Measurements from ENCODE around the gene RPL6.

- TF ChIP-seq CTCF (IDR thresholded peaks at IDR 0.05) (no peak), POLR2AphosphoS5 (IDR thresholded peaks at IDR 0.05; ENCODE audit: low read depth, low read length) (no peak), SIN3A (IDR thresholded peaks at IDR 0.05; ENCODE audit: borderline replicate concordance, insufficient read depth, low read depth, low read length) (0 out of 2 replicates have a peak, but pooled peaks have one; percentile 26)
Observed at GRCh38 chr12:112381406-112381882, 28.0 kb downstream of the RPL6 start.

All from Panc1 (cell line).